Small intestine (tissue), 7 donors: ENCODE measurements around the gene ATP6V1B1. TPM values are rescaled to one million over a fixed set of nuclear protein-coding genes. Genes with fewer than 3 reads are reported as not detected.

Experiments used
- DNase-seq, 2 donors: peaks; one replicate each; pipeline versions ENCODE4 v3.0.0 to v3.0.0-alpha.2; 2013
- FAIRE-seq: peaks from 2 replicates; lab custom pipeline; 2012; peaks lifted over from hg19 to GRCh38; lab: Jason Lieb, UNC
- H3K27ac ChIP-seq, 3 donors: one replicate each; pipeline ENCODE4 v1.5.1; 2013; ENCODE audit warnings: low read length in 2 of 3, mild to moderate bottlenecking in 2 of 3, control low read depth in 1 of 3, inconsistent platforms in 1 of 3, low read depth in 1 of 3, moderate library complexity in 1 of 3
- H3K27me3 ChIP-seq, 3 donors: one replicate each; pipeline ENCODE4 v1.6.1; 2013; ENCODE audit warnings: low read length in 3 of 3, inconsistent platforms in 1 of 3; ENCODE audit not compliant: control insufficient read depth in 3 of 3, insufficient read depth in 3 of 3
- H3K36me3 ChIP-seq, 3 donors: one replicate each; pipeline ENCODE4 v1.6.1; 2013; ENCODE audit warnings: low read length in 3 of 3, inconsistent platforms in 1 of 3, low read depth in 1 of 3, mild to moderate bottlenecking in 1 of 3, moderate library complexity in 1 of 3; ENCODE audit not compliant: control insufficient read depth in 3 of 3, insufficient read depth in 2 of 3
- H3K4me1 ChIP-seq, 3 donors: one replicate each; pipeline ENCODE4 v1.6.1; 2013; ENCODE audit warnings: low read length in 2 of 3, inconsistent platforms in 1 of 3, low read depth in 1 of 3, mild to moderate bottlenecking in 1 of 3, moderate library complexity in 1 of 3; ENCODE audit not compliant: control insufficient read depth in 3 of 3, insufficient read depth in 2 of 3
- H3K4me3 ChIP-seq, 3 donors: one replicate each; pipeline ENCODE4 v1.5.1; 2013; ENCODE audit warnings: low read length in 3 of 3, control low read depth in 1 of 3, inconsistent platforms in 1 of 3, low read depth in 1 of 3, mild to moderate bottlenecking in 1 of 3, moderate library complexity in 1 of 3
- H3K9me3 ChIP-seq, 2 donors: one replicate each; pipeline ENCODE4 v1.6.1; 2013; ENCODE audit warnings: low read depth in 1 of 2, low read length in 1 of 2; ENCODE audit not compliant: control insufficient read depth in 2 of 2, insufficient read depth in 1 of 2
- WGBS, 3 donors: extraction: QIAGEN DNeasy Blood & Tissue Kit; methylation state at CpG; one replicate each; pipeline ENCODE4 v1.1.7; 2013; 5-methylcytosine and 5-hydroxymethylcytosine counted together
- polyA plus RNA-seq, 4 donors: library from polyadenylated mRNA; stranded (reverse) in 3 of 4; unstranded in 1 of 4; fragments of 200-250 nt in 3 of 4; fragments of 120-200 nt in 1 of 4; gene quantifications; one replicate each; pipeline versions ENCODE4 v1.2.1 to v1.2.3, GENCODE V29; 2013
- donor health status: healthy with polysubstance abuse.
- donor health status: control.
- donor health status: control.
- donor health status: Bipolar disorder and iron deficiency.
- donor health status: healthy.

ATP6V1B1 gene
- polyA plus RNA-seq, 4 donors, result 0.21 to 2.5 TPM; not detected in 2

- DNase-seq, result no peak
- Histone ChIP-seq H3K4me3 (no peak overlapping the region), H3K27ac (no peak overlapping the region), H3K9me3 (no peaks in the 10 kb centered on the region), H3K4me1 (peaks cover 0 to 11% (median 0%) of the 10 kb centered on the region in 3 donors), H3K36me3 (no peaks in the 10 kb centered on the region), H3K27me3 (no peaks in the 10 kb centered on the region)
- FAIRE-seq, result no peak
- 61 to 78% (median 77%) methylated on average over 2 of the region's 2 CpGs for WGBS, 3 donors
Measured at GRCh38 chr2:70975237-70975636, 39.5 kb downstream of the ATP6V1B1 start.

DNA sequence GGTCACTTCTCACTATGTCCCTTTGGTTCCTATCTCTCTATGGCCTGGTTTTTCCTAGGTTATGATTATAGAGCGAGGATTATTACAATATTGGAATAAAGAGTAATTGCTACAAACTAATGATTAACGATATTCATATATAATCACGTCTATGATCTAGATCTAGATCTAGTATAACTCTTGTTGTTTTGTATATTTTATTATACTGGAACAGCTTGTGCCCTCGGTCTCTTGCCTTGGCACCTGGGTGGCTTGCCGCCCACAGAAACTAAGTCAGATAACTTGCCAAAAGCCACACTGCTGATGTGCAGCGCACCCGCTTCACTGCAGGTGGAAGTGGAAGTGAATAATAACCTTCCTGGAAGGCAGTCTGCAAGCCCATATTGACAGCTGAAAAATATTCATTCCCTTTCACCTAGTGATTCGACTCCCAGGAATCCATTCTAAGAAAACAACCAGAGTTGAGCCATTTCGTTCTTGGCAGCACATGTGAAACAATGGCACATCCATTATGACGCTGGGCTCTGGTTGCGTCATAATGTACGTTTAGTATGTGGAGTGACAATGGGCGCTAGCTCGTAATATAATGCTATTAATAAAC lies 42.0 kb downstream of the ATP6V1B1 start:
- Histone ChIP-seq H3K27ac (peak overlapping the region in 2 of 3 donors; percentile 86 to 94), H3K4me3 (peak overlapping the region in 2 of 3 donors; percentile 68 to 78), H3K36me3 (peaks cover 0 to 7% (median 0%) of the 10 kb centered on the region in 3 donors), H3K9me3 (no peaks in the 10 kb centered on the region), H3K27me3 (no peaks in the 10 kb centered on the region), H3K4me1 (peaks cover 0 to 11% (median 0%) of the 10 kb centered on the region in 3 donors)
- DNase-seq (peak; percentile 37 to 46), FAIRE-seq (no peak)
- 6 to 16% (median 10%) methylated on average over 14 of the region's 14 CpGs for WGBS, 3 donors

DNA sequence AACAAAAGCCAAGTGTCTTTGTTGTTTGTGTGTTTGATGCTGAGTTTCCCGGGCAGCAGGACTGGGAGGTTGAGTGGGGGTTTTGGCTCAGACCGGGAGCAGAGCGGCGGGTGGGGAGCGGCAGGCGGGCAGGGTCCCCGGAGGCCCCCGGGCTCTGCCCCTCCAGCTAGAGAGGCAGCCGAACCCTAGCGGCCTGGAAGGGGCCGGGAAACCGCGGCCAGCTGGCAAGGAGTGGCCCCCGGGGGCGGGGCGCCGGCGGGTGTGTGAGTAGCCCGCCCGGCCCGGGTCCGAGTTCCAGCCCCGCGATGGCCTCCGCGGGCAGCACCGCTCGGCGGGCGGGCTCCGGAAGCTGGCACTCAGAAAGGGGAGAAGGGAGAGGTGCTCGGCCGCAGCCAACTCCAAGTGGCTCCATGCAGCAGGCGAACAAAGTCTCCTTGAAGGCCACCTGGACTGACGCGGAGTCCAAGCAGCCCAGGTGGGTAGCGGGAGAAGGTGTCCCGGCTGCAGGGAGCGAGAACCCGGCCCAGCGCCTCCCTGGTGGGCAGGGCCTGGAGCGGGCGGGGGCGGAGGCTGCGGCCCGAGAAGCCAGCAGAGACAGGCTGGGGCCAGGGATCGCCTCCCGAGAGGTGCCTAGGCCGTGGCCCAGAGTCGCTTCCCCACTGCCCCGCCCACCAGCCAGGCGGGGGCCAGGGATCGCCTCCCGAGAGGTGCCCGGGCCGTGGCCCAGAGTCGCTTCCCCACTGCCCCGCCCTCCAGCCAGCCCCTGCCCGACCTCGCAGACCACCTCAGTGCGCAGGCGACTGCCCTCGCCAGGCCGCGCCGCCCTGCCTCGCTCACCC lies 42.9 kb downstream of the ATP6V1B1 start, which contains the start of gene ANKRD53:
TSS of gene ANKRD53 (plus strand) at position 290 of the 839 bp plus-strand sequence. CDS start at position 306, 16 bp downstream.
- DNase-seq (peak; percentile 62 to 68), FAIRE-seq (no peak)
- H3K36me3 ChIP-seq, result peaks cover 0 to 7% (median 0%) of the 10 kb centered on the region in 3 donors
- no peaks in the 10 kb centered on the region for H3K9me3 ChIP-seq
- H3K4me3 ChIP-seq, result peak within 1 kb of the TSS; percentile 40 to 78 (median 68)
- H3K27ac ChIP-seq, result peak within 1 kb of the TSS; percentile 30 to 94 (median 86)
- H3K4me1 ChIP-seq, result peaks cover 0 to 11% (median 0%) of the 10 kb centered on the region in 3 donors
- no peaks in the 10 kb centered on the region for H3K27me3 ChIP-seq
- 5 to 12% (median 9%) methylated on average over 34 to 67 of the region's 67 CpGs for WGBS, 3 donors

DNA sequence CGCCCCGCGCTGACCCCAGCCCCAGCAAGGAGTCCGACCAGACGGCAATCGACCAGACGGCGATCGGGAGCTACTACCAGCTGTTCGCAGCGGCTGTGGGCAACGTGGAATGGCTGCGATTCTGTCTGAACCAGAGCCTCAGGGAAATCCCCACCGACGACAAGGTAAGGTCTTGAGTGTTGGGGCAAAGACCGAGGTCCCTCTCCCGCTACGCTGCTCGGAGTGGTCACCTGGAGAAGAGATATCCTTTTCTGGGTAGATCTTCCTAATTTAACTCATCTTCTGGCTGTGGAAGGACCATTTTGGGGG lies 43.4 kb downstream of the ATP6V1B1 start:
- WGBS, 3 donors, result 32 to 38% (median 34%) methylated on average over 19 of the region's 19 CpGs
- DNase-seq (no peak), FAIRE-seq (no peak)
- Histone ChIP-seq H3K27ac (peak overlapping the region in 2 of 3 donors; percentile 30 to 89), H3K4me3 (peak overlapping the region in 2 of 3 donors; percentile 55 to 68), H3K4me1 (peaks cover 0 to 11% (median 0%) of the 10 kb centered on the region in 3 donors), H3K27me3 (no peaks in the 10 kb centered on the region), H3K9me3 (no peaks in the 10 kb centered on the region), H3K36me3 (peaks cover 0 to 8% (median 0%) of the 10 kb centered on the region in 3 donors)

DNA sequence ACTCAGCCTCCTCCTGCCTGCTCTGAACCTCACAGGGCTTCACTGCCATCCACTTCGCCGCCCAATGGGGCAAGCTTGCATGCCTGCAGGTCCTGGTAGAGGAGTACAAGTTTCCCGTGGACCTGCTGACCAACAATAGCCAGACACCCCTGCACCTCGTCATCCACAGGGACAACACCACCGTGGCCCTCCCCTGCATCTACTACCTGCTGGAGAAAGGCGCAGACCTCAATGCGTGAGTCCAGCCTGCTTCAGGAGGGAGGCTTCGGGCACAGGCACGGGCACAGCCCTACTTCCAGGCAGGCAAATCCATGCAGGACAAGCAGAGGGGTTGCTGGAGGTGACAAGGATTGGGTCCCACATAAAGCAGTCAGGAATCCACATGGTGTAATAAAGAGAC lies 43.9 kb downstream of the ATP6V1B1 start:
- DNase-seq (no peak), FAIRE-seq (no peak)
- Histone ChIP-seq H3K9me3 (no peaks in the 10 kb centered on the region), H3K4me1 (peaks cover 0 to 11% (median 0%) of the 10 kb centered on the region in 3 donors), H3K27ac (peak overlapping the region in 1 of 3 donors; percentile 89), H3K27me3 (no peaks in the 10 kb centered on the region), H3K36me3 (peaks cover 0 to 12% (median 0%) of the 10 kb centered on the region in 3 donors), H3K4me3 (no peak overlapping the region)
- 92 to 93% (median 93%) methylated on average over 9 of the region's 9 CpGs for WGBS, 3 donors

GRCh38 chr2:70981421-70981820 lies 45.7 kb downstream of the ATP6V1B1 start:
- Histone ChIP-seq H3K4me1 (peaks cover 0 to 11% (median 0%) of the 10 kb centered on the region in 3 donors), H3K36me3 (peaks cover 0 to 22% (median 0%) of the 10 kb centered on the region in 3 donors), H3K9me3 (no peaks in the 10 kb centered on the region), H3K4me3 (no peak overlapping the region), H3K27ac (no peak overlapping the region), H3K27me3 (no peaks in the 10 kb centered on the region)
- FAIRE-seq (no peak), DNase-seq (no peak)
- WGBS, 3 donors, result 68 to 79% (median 72%) methylated on average over 2 of the region's 2 CpGs

DNA sequence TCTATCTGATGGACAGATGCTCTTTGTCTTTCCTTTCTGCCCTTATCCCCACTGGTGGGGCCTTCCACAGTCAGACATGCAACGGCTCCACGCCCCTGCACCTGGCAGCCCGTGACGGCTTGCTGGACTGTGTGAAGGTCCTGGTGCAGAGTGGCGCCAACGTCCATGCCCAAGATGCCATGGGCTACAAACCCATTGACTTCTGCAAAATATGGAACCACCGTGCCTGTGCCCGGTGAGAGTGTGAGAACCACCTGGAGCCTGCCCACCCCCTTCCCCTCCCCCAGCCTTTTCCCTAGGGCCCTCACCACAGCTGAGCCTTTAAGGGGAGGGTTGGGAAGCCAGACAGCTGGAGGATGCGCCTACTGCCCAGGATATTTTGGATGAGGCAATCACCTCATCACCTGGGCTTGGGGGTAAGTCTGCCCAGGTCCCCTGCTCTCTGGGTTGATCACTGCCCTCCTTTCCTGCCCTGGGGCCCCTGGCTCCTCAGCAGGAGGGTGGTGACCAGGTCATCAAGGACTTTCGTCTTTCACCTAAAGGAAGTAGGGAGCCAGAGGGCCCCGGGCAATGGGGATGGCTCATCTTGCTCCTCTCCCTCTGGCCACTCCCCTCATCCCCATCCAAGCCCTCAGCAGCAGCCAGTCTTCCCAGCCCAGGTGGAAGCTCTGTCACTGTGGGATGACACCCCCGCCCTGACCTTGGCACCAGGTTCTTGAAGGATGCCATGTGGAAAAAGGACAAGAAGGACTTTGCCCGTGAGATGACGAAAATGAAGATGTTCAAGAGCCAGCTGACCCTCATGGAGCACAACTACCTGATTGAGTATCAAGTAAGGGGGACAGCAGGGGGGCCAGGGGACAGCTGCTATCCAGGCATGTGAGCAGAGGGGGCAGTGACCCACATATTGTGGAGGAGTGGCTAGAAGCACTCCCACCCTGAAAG lies 46.4 kb downstream of the ATP6V1B1 start:
- Histone ChIP-seq H3K9me3 (no peaks in the 10 kb centered on the region), H3K4me1 (peaks cover 0 to 8% (median 0%) of the 10 kb centered on the region in 3 donors), H3K27ac (no peak overlapping the region), H3K4me3 (no peak overlapping the region), H3K27me3 (no peaks in the 10 kb centered on the region), H3K36me3 (peaks cover 0 to 28% (median 3%) of the 10 kb centered on the region in 3 donors)
- FAIRE-seq (no peak), DNase-seq (no peak)
- WGBS, 3 donors, result 84 to 92% (median 85%) methylated on average over 14 of the region's 14 CpGs
